Mucosa of rectum (tissue), 2 donors: ENCODE results near the gene PRKAG2.

Experiments used
- H3K27ac ChIP-seq, 2 donors: one replicate each; pipeline ENCODE4 v1.7.0; 2013; ENCODE audit warnings: inconsistent platforms in 2 of 2, low read depth in 2 of 2, low read length in 2 of 2
- H3K27me3 ChIP-seq, 2 donors: one replicate each; pipeline ENCODE4 v1.7.0; 2013; ENCODE audit warnings: low read length in 2 of 2; ENCODE audit not compliant: control insufficient read depth in 2 of 2, insufficient read depth in 2 of 2
- H3K36me3 ChIP-seq, 2 donors: one replicate each; pipeline ENCODE4 v1.7.0; 2013; ENCODE audit warnings: low read length in 2 of 2; ENCODE audit not compliant: control insufficient read depth in 2 of 2, insufficient read depth in 2 of 2
- H3K4me1 ChIP-seq, 2 donors: one replicate each; pipeline ENCODE4 v1.7.0; 2013; ENCODE audit warnings: low read length in 2 of 2, mild to moderate bottlenecking in 1 of 2; ENCODE audit not compliant: control insufficient read depth in 2 of 2, insufficient read depth in 2 of 2
- H3K4me3 ChIP-seq, 2 donors: one replicate each; pipeline ENCODE4 v1.7.0; 2013; ENCODE audit warnings: low read length in 2 of 2
- H3K9ac ChIP-seq, 2 donors: one replicate each; pipeline ENCODE4 v1.7.0; 2013; ENCODE audit warnings: low read length in 2 of 2, low read depth in 1 of 2, mild to moderate bottlenecking in 1 of 2
- H3K9me3 ChIP-seq, 2 donors: one replicate each; pipeline ENCODE4 v1.7.0; 2013; ENCODE audit warnings: low read length in 2 of 2; ENCODE audit not compliant: control insufficient read depth in 2 of 2
- donor health status: healthy.
- donor health status: Normal muscosa, but diverticular disease.

PRKAG2 gene

GRCh38 chr7:151686826-151687225 lies 190.1 kb downstream of the PRKAG2 start:
- H3K4me3 ChIP-seq = no peak overlapping the region
- peaks cover 0 to 2% of the 10 kb centered on the region in 2 donors for H3K4me1 ChIP-seq
- peaks cover 0 to 6% of the 10 kb centered on the region in 2 donors for H3K36me3 ChIP-seq
- no peaks in the 10 kb centered on the region for H3K27me3 ChIP-seq
- no peaks in the 10 kb centered on the region for H3K9me3 ChIP-seq
- no peak overlapping the region for H3K9ac ChIP-seq
- H3K27ac ChIP-seq = no peak overlapping the region

- Histone ChIP-seq H3K4me1 (peaks cover 0 to 2% of the 10 kb centered on the region in 2 donors), H3K9me3 (no peaks in the 10 kb centered on the region), H3K9ac (no peak overlapping the region), H3K36me3 (peaks cover 0 to 6% of the 10 kb centered on the region in 2 donors), H3K4me3 (no peak overlapping the region), H3K27me3 (no peaks in the 10 kb centered on the region), H3K27ac (no peak overlapping the region)
Measured at GRCh38 chr7:151686016-151686766, 190.7 kb downstream of the PRKAG2 start.

- Histone ChIP-seq H3K27me3 (no peaks in the 10 kb centered on the region), H3K4me3 (no peak overlapping the region), H3K9ac (no peak overlapping the region), H3K4me1 (peaks cover 0 to 2% of the 10 kb centered on the region in 2 donors), H3K9me3 (no peaks in the 10 kb centered on the region), H3K36me3 (peaks cover 0 to 6% of the 10 kb centered on the region in 2 donors), H3K27ac (no peak overlapping the region)
Measured at GRCh38 chr7:151684408-151685175, 192.3 kb downstream of the PRKAG2 start.

GRCh38 chr7:151683615-151684407 lies 193.1 kb downstream of the PRKAG2 start:
- H3K4me1 ChIP-seq = peaks cover 0 to 2% of the 10 kb centered on the region in 2 donors
- H3K27ac ChIP-seq = no peak overlapping the region

GRCh38 chr7:151682831-151683614 lies 193.9 kb downstream of the PRKAG2 start:
- peaks cover 0 to under 1% of the 10 kb centered on the region in 2 donors for H3K4me1 ChIP-seq
- H3K4me3 ChIP-seq = no peak overlapping the region
- no peak overlapping the region for H3K27ac ChIP-seq
- H3K9ac ChIP-seq = no peak overlapping the region
- no peaks in the 10 kb centered on the region for H3K36me3 ChIP-seq
- H3K27me3 ChIP-seq = no peaks in the 10 kb centered on the region
- H3K9me3 ChIP-seq = no peaks in the 10 kb centered on the region

More at GRCh38 chr7:151683615-151684407, 193.1 kb downstream of the PRKAG2 start:
- no peak overlapping the region for H3K4me3 ChIP-seq
- no peaks in the 10 kb centered on the region for H3K9me3 ChIP-seq
- no peak overlapping the region for H3K9ac ChIP-seq
- H3K36me3 ChIP-seq = peaks cover 0 to 3% of the 10 kb centered on the region in 2 donors
- H3K27me3 ChIP-seq = no peaks in the 10 kb centered on the region

GRCh38 chr7:151681726-151682125 lies 195.2 kb downstream of the PRKAG2 start:
- no peaks in the 10 kb centered on the region for H3K4me1 ChIP-seq
- no peak overlapping the region for H3K27ac ChIP-seq

GRCh38 chr7:151680810-151681209 lies 196.1 kb downstream of the PRKAG2 start:
- H3K4me1 ChIP-seq = no peaks in the 10 kb centered on the region
- no peak overlapping the region for H3K9ac ChIP-seq
- H3K27ac ChIP-seq = peak overlapping the region in 1 of 2 donors; percentile 63
- no peak overlapping the region for H3K4me3 ChIP-seq
- H3K27me3 ChIP-seq = no peaks in the 10 kb centered on the region
- no peaks in the 10 kb centered on the region for H3K36me3 ChIP-seq
- no peaks in the 10 kb centered on the region for H3K9me3 ChIP-seq

More at GRCh38 chr7:151681726-151682125, 195.2 kb downstream of the PRKAG2 start:
- no peaks in the 10 kb centered on the region for H3K9me3 ChIP-seq
- H3K4me3 ChIP-seq = no peak overlapping the region
- no peaks in the 10 kb centered on the region for H3K27me3 ChIP-seq
- H3K9ac ChIP-seq = no peak overlapping the region
- no peaks in the 10 kb centered on the region for H3K36me3 ChIP-seq

- no peaks in the 10 kb centered on the region for H3K27me3 ChIP-seq
- no peaks in the 10 kb centered on the region for H3K4me1 ChIP-seq
- no peaks in the 10 kb centered on the region for H3K36me3 ChIP-seq
- no peak overlapping the region for H3K9ac ChIP-seq
- H3K9me3 ChIP-seq = no peaks in the 10 kb centered on the region
- H3K4me3 ChIP-seq = no peak overlapping the region
- peak overlapping the region in 1 of 2 donors; percentile 63 for H3K27ac ChIP-seq
Measured at GRCh38 chr7:151679881-151680612, 196.9 kb downstream of the PRKAG2 start.
